ENCODE measurements around the gene STMP1. TPM values are rescaled to one million over a fixed set of nuclear protein-coding genes. Genes with fewer than 3 reads are reported as not detected.
"Not testable (repeated sequence)": the region's sequence is repeated elsewhere in the genome, so short reads cannot be mapped to it uniquely, and the experiment has no call there.

Gene STMP1
- polyA plus RNA-seq, 3 donors = 68.3 to 99.3 (median 69.4) TPM

DNA sequence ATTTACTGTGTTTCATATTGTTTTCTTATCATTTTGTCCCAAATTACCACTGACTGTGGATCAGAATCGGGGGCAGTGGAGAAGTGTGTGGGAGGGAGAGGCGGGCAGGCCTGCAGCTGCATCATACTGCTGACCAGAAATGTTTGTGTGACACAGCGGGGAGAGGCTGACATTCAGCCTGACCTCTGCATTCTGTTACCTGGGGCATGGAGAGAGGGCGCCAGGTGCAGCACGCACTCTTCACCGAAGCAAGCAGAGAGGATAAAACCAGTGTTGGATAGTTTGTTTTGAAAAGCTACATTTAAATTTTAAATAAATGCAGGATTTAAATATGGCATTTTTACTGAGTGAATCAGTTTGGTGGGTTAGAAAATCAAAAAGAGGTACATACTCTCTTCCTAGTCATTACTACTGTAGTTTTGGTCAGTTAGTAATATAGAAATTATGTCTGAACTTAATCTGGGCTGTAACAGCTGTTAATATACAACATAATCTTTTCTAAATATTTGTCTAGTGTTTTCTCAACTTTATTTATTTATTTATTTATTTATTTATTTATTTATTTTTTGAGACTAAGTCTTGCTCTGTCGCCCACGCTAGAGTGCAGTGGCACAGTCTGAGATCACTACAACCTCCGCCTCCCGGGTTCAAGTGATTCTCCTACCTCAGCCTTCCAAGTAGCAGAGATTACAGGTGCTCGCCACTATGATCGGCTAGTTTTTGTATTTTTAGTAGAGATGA is 8.8 kb upstream of the STMP1 start:
- peak in 7 of 11 donors; percentile 24 to 58 (median 43) for DNase-seq (ENCODE audit: extremely low read depth in 1 of 11, low read depth in 9 of 11, low spot score in 4 of 11)

GRCh38 chr7:135658564-135658963 is 3.8 kb upstream of the STMP1 start:
- no peak for DNase-seq (ENCODE audit: extremely low read depth in 1 of 11, low read depth in 9 of 11, low spot score in 4 of 11)

DNA sequence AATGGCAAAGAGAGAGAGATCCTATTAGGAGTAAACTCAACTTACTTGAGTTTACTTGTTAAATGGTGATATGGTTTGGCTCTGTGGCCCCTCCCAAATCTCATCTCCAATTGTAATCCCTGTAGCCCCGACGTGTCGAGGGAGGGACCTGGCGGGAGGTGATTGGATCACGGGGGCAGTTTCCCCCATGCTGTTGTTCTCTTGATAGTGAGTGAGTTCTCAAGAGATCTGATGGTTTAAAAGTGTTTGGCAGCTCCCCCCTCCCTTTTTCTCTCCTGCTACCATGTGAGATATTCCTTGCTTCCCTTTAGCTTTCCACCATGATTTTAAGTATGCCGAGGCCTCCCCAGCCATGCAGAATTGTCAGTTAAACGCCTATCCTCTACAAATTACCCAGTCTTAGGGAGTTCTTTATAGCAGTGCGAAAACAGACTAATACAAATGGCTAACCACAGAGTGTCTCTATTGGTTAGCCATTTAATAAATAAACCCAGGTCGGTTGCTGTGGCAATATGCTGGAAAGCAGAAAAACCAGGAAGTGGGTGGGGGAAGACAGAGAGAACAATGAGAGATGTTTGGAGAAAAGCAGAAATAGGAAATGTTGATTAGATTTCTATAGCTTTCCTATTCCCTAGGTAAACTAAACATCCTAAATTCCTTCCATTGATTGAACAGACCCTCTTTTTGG is 3.0 kb upstream of the STMP1 start:
- peak in 1 of 11 donors; percentile 12 for DNase-seq (ENCODE audit: extremely low read depth in 1 of 11, low read depth in 9 of 11, low spot score in 4 of 11)

DNA sequence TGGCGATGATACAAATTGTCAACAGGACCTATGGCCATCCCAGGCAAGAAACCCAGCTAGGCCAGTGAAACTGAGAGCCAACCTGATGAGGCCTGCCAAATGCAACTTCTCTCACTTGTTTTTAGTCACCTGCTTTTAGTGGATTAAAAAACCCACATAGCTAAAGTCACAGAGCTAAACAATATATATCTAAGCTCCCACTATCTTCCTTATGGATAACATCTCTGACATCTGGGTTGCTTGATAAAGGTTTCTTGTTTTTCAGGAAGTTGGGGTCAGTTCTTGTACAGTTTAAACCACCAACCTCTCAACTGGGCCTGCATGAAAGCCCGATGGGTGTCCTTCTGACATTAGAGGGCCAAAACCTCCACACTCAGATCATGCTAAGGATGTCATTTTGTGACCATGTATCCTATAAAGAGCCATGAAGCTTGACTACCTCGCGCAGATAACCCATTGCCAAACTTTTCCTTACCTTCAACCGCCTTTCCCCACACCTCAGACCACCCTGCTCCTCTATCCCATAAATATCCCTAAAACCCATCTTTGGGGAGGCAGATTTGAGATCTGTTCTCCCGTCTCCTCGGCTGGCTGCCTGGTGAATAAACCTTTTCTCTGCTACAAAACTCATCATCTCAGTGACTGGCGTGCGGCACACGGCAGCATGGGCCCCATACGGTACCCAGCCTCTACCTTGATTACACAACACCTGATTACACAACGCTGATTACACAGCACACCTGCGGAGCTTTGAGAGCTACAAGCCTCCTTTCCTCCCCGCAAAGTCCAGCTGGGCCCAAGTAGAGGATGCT is 797 bp upstream of the STMP1 start:
- DNase-seq (ENCODE audit: extremely low read depth in 1 of 11, low read depth in 9 of 11, low spot score in 4 of 11) = no peak

DNA sequence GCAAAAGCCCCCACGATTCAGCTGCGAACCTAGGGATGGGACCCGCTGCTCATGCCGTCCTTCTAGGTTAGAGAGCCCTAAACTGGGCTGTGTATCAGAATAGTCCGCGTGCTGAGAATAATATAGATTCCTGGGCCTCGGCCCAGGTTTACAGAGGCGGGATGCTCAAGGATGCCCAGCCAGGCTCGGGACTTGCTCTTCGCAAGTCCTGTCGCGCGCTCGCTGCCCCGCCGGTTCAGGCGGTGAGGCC is 266 bp upstream of the STMP1 start:
- DNase-seq (ENCODE audit: extremely low read depth in 1 of 11, low read depth in 9 of 11, low spot score in 4 of 11) = no peak

DNA sequence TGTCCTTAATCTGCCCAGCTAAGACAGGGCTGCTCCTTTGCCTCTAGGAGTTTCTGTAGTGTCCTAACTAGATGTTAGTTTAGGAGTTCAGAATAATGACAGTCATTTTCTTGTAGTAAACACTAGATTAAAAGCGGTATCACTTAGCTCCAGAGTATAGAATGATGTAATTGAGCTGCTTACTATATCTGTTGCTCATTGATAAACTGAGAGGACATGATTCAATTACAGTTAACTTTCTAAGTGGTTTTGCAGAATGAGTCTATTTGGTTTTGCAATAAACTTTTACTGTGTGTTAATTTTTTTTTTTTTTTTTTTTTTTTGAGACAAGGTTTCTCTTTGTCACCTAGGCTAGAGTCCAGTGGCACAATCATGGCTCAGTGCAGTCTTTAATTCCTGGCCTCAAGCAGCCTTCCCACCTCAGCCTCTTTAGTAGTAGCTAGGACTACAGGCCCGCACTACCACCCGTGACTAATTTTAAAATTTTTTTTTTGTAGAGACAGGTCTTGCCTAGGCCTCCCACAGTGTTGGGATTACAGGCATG is 1.8 kb downstream of the STMP1 start:
- DNase-seq (ENCODE audit: extremely low read depth in 1 of 11, low read depth in 9 of 11, low spot score in 4 of 11) = no peak

DNA sequence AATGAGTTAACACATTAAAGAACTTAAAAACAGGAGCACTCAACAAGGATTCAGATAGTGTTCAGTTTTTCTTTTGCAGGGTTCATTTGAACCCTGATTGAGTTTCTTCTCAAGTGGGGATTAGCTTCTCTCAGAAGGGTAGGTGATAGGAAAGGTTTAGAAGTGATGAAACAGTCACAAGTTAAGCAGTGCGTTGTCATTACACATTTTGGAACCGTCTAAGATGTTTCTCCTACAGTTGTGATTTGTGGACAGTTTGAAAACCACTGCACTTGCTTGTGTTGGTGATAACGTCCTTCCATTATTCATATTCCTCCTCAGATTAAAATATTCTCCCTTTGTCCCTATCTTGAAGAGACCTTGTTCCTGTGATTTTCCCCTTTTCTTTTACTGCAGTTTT is 2.7 kb downstream of the STMP1 start:
- no peak for DNase-seq (ENCODE audit: extremely low read depth in 1 of 11, low read depth in 9 of 11, low spot score in 4 of 11)

GRCh38 chr7:135666156-135666555 is 3.8 kb downstream of the STMP1 start:
- DNase-seq (ENCODE audit: extremely low read depth in 1 of 11, low read depth in 9 of 11, low spot score in 4 of 11) = no peak

- no peak for DNase-seq (ENCODE audit: extremely low read depth in 1 of 11, low read depth in 9 of 11, low spot score in 4 of 11)
Observed at GRCh38 chr7:135666846-135667245, 4.5 kb downstream of the STMP1 start.

DNA sequence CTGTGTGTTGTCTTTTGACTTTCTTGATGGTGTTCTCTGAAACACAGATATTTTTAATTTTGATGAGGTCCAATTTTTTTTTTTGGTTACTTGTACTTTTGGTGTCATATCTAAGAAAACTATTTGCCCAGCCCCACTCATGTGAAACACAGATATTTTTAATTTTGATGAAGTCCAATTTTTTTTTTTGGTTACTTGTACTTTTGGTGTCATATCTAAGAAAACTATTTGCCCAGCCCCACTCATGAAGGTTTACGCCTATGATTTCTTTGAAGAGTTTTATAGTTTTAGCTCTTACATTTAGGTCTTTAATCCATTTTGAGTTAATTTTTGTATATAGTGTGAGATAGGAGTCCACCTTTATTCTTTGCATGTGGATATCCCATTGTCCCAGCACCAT is 5.3 kb downstream of the STMP1 start:
- not testable (repeated sequence) for DNase-seq (ENCODE audit: extremely low read depth in 1 of 11, low read depth in 9 of 11, low spot score in 4 of 11)

DNA sequence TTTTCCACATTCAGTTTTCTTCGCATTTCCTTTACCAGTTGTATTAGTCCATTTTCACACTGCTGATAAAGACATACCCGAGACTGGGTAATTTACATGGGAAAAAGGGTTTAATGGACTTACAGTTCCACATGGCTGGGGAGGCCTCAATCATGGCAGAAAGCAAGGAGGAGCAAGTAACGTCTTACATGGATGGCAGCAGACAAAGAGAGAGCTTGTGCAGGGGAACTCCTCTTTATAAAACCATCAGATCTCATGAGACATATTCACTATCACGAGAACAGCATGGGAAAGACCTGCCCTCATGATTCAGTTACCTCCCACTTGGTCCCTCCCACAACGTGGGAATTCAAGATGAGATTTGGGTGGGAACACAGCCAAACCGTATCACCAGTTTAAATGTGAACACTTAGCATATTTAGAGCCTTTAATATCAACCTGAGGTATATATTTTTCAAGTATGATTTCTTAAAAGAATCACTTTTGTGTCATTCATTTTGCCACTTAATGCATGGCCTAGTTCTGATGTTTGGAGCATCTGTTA is 6.6 kb downstream of the STMP1 start:
- DNase-seq (ENCODE audit: extremely low read depth in 1 of 11, low read depth in 9 of 11, low spot score in 4 of 11) = not testable (repeated sequence)

DNA sequence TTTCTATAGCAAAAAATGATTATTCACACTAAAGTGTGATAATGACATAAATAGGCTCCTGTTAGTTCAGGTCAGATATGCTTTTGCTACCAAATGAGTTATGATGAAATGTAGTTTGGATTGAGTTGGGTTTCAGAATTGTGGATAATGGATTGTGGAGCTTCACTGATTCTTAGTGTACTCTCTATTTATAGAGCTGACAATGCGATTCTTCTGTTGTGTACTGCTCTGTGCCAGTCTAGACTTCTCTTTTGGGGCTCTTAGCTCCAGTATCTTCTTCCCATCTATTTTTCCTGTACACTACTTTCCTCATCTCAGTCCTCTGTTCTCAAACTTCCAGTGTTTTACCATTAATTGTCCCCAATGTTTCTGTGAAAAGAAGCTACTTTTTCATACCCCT is 7.5 kb downstream of the STMP1 start:
- DNase-seq (ENCODE audit: extremely low read depth in 1 of 11, low read depth in 9 of 11, low spot score in 4 of 11) = no peak

- no peak for DNase-seq (ENCODE audit: extremely low read depth in 1 of 11, low read depth in 9 of 11, low spot score in 4 of 11)
Observed at GRCh38 chr7:135670179-135670578, 7.9 kb downstream of the STMP1 start.

DNA sequence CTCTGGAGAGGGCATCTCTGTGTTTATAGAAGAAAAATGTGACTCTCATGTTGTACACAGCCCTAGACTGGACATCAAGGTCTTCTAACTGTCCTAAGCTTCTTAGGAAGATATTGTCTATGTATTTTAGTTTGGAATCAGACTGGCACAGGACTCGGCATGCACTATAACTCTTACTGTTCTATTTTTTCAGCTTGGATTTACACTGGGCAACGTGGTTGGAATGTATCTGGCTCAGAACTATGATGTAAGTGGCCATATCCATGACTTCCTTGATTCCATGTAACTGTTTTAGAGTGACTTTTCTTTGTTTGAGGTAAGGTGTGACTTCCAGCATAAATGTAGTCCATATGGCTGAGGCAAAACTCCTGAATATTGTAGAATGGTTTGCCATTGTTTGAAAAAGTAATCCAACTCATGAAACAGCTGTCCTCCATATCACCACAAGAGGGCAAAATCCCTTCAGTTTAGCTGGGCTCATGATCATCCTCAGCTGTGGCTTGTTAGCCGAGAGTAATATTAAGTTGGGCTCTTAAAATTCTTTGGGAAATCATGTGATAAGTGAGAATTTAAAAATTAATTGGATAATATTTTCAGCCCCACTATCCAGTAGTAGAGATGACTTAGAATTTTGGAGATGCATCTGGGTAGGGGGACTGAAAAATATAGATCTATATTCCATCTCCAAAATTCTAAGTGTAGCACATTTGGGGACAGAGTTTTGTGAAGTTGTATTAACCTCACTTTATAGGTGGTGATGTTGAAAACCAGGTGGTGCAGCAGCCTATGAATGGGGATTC is 10.4 kb downstream of the STMP1 start:
- DNase-seq (ENCODE audit: extremely low read depth in 1 of 11, low read depth in 9 of 11, low spot score in 4 of 11) = peak in 5 of 11 donors; percentile 20 to 62 (median 37)

GRCh38 chr7:135673360-135673706 is 11.0 kb downstream of the STMP1 start:
- no peak for DNase-seq (ENCODE audit: extremely low read depth in 1 of 11, low read depth in 9 of 11, low spot score in 4 of 11)

GRCh38 chr7:135678612-135679575 is 16.6 kb downstream of the STMP1 start:
- no peak for DNase-seq (ENCODE audit: extremely low read depth in 1 of 11, low read depth in 9 of 11, low spot score in 4 of 11)

GRCh38 chr7:135681762-135682161 is 19.4 kb downstream of the STMP1 start:
- DNase-seq (ENCODE audit: extremely low read depth in 1 of 11, low read depth in 9 of 11, low spot score in 4 of 11) = no peak

- no peak for DNase-seq (ENCODE audit: extremely low read depth in 1 of 11, low read depth in 9 of 11, low spot score in 4 of 11)
Observed at GRCh38 chr7:135682191-135682590, 19.9 kb downstream of the STMP1 start.
